Measurements from ENCODE around the gene EFTUD2. TPM values are rescaled to one million over a fixed set of nuclear protein-coding genes. Genes with fewer than 3 reads are reported as not detected.

EFTUD2 gene
- total and polyA plus RNA-seq, 2 experiments from 2014 or later, result 60.1 to 63.7 TPM

- H2AFZ ChIP-seq, result no peak overlapping the region
- H3K9ac ChIP-seq, result no peak overlapping the region
- H3K27ac ChIP-seq, result no peak overlapping the region
- no peaks in the 10 kb centered on the region for H3K9me3 ChIP-seq (ENCODE audit: low read depth)
- DNase-seq, result no peak
- no peak overlapping the region for H3K4me2 ChIP-seq (ENCODE audit: unreplicated experiment)
- H3K4me3 ChIP-seq, result no peak overlapping the region
- 89 to 90% methylated on average over 5 of the region's 5 CpGs for WGBS, 2 experiments (ENCODE audit: low coverage in 1 of 2, low lambda C conversion rate in 2 of 2, missing lambda C conversion rate in 2 of 2)
- no peaks in the 10 kb centered on the region for H4K20me1 ChIP-seq (ENCODE audit: insufficient read depth)
- H3K36me3 ChIP-seq (ENCODE audit: low read depth), result peaks cover 28% of the 10 kb centered on the region; the same call in 1 of the 2 replicates
- TF ChIP-seq EZH2phosphoT487 (IDR thresholded peaks at IDR 0.05; ENCODE audit: insufficient read depth, low read depth), result no peak
- no peak for TF ChIP-seq EZH2 (IDR thresholded peaks at IDR 0.05; ENCODE audit: insufficient read depth, poor library complexity, severe bottlenecking)
- in situ Hi-C loops (cut with MboI), result no loop called here
- no peaks in the 10 kb centered on the region for H3K27me3 ChIP-seq (replicated peaks; ENCODE audit: insufficient read depth)
- H3K9me2 ChIP-seq (ENCODE audit: insufficient read depth), result no peaks in the 10 kb centered on the region
- H3F3A ChIP-seq (ENCODE audit: insufficient read depth), result no peaks in the 10 kb centered on the region
- H3K79me2 ChIP-seq (ENCODE audit: insufficient read depth), result no peaks in the 10 kb centered on the region
- no peaks in the 10 kb centered on the region for H3K4me1 ChIP-seq (ENCODE audit: insufficient read depth)
These were observed 45.1 kb downstream of the EFTUD2 start for GRCh38 chr17:44854192-44854591.

- DNase-seq, result no peak
- Histone ChIP-seq H3K9me3 (ENCODE audit: low read depth) (no peaks in the 10 kb centered on the region), H3K9ac (no peak overlapping the region), H3K4me1 (ENCODE audit: insufficient read depth) (no peaks in the 10 kb centered on the region), H3K4me3 (no peak overlapping the region), H3K4me2 (ENCODE audit: unreplicated experiment) (no peak overlapping the region), H3K27me3 (replicated peaks; ENCODE audit: insufficient read depth) (no peaks in the 10 kb centered on the region), H4K20me1 (ENCODE audit: insufficient read depth) (no peaks in the 10 kb centered on the region), H2AFZ (no peak overlapping the region), H3K36me3 (ENCODE audit: low read depth) (peaks cover 22% of the 10 kb centered on the region; the same call in 1 of the 2 replicates), H3K9me2 (ENCODE audit: insufficient read depth) (no peaks in the 10 kb centered on the region), H3F3A (ENCODE audit: insufficient read depth) (no peaks in the 10 kb centered on the region), H3K79me2 (ENCODE audit: insufficient read depth) (no peaks in the 10 kb centered on the region), H3K27ac (no peak overlapping the region)
- TF ChIP-seq EZH2phosphoT487 (IDR thresholded peaks at IDR 0.05; ENCODE audit: insufficient read depth, low read depth) (no peak), EZH2 (IDR thresholded peaks at IDR 0.05; ENCODE audit: insufficient read depth, poor library complexity, severe bottlenecking) (no peak)
- WGBS, 2 experiments (ENCODE audit: low coverage in 1 of 2, low lambda C conversion rate in 2 of 2, missing lambda C conversion rate in 2 of 2), result 93 to 94% methylated on average over 5 of the region's 5 CpGs
- in situ Hi-C loops (cut with MboI), result no loop called here
These were observed 48.6 kb downstream of the EFTUD2 start for GRCh38 chr17:44850612-44851011.

GRCh38 chr17:44850025-44850424 lies 49.2 kb downstream of the EFTUD2 start:
- no peak overlapping the region for H3K4me2 ChIP-seq (ENCODE audit: unreplicated experiment)
- WGBS, 2 experiments (ENCODE audit: low coverage in 1 of 2, low lambda C conversion rate in 2 of 2, missing lambda C conversion rate in 2 of 2), result 84 to 86% methylated on average over 7 of the region's 7 CpGs
- H3K9me2 ChIP-seq (ENCODE audit: insufficient read depth), result no peaks in the 10 kb centered on the region
- no peaks in the 10 kb centered on the region for H3K27me3 ChIP-seq (replicated peaks; ENCODE audit: insufficient read depth)
- no peak for DNase-seq
- H3K36me3 ChIP-seq (ENCODE audit: low read depth), result peaks cover 22% of the 10 kb centered on the region; the same call in 1 of the 2 replicates
- H3K4me3 ChIP-seq, result no peak overlapping the region
- TF ChIP-seq EZH2phosphoT487 (IDR thresholded peaks at IDR 0.05; ENCODE audit: insufficient read depth, low read depth) (no peak), EZH2 (IDR thresholded peaks at IDR 0.05; ENCODE audit: insufficient read depth, poor library complexity, severe bottlenecking) (no peak)
- H3F3A ChIP-seq (ENCODE audit: insufficient read depth), result no peaks in the 10 kb centered on the region
- no peaks in the 10 kb centered on the region for H3K4me1 ChIP-seq (ENCODE audit: insufficient read depth)
- H2AFZ ChIP-seq, result no peak overlapping the region
- in situ Hi-C loops (cut with MboI), result no loop called here
- no peaks in the 10 kb centered on the region for H4K20me1 ChIP-seq (ENCODE audit: insufficient read depth)
- no peaks in the 10 kb centered on the region for H3K9me3 ChIP-seq (ENCODE audit: low read depth)
- no peak overlapping the region for H3K9ac ChIP-seq
- H3K79me2 ChIP-seq (ENCODE audit: insufficient read depth), result no peaks in the 10 kb centered on the region
- H3K27ac ChIP-seq, result no peak overlapping the region

GRCh38 chr17:44848961-44849489 lies 50.2 kb downstream of the EFTUD2 start:
- Histone ChIP-seq H3K9me3 (ENCODE audit: low read depth) (no peaks in the 10 kb centered on the region), H3K27me3 (replicated peaks; ENCODE audit: insufficient read depth) (no peaks in the 10 kb centered on the region), H3K4me2 (ENCODE audit: unreplicated experiment) (no peak overlapping the region), H3K9me2 (ENCODE audit: insufficient read depth) (no peaks in the 10 kb centered on the region), H3K27ac (no peak overlapping the region), H3K4me1 (ENCODE audit: insufficient read depth) (no peaks in the 10 kb centered on the region), H4K20me1 (ENCODE audit: insufficient read depth) (no peaks in the 10 kb centered on the region), H3F3A (ENCODE audit: insufficient read depth) (no peaks in the 10 kb centered on the region), H3K36me3 (ENCODE audit: low read depth) (peaks cover 22% of the 10 kb centered on the region; the same call in 1 of the 2 replicates), H3K9ac (no peak overlapping the region), H3K79me2 (ENCODE audit: insufficient read depth) (no peaks in the 10 kb centered on the region), H3K4me3 (no peak overlapping the region), H2AFZ (no peak overlapping the region)
- in situ Hi-C loops (cut with MboI), result no loop called here
- WGBS, 2 experiments (ENCODE audit: low coverage in 1 of 2, low lambda C conversion rate in 2 of 2, missing lambda C conversion rate in 2 of 2), result 84 to 90% methylated on average over 11 to 12 of the region's 12 CpGs
- TF ChIP-seq EZH2phosphoT487 (IDR thresholded peaks at IDR 0.05; ENCODE audit: insufficient read depth, low read depth), result no peak
- TF ChIP-seq EZH2 (IDR thresholded peaks at IDR 0.05; ENCODE audit: insufficient read depth, poor library complexity, severe bottlenecking), result no peak
- no peak for DNase-seq

All from GM23248 (cell line).